Gastroesophageal sphincter (tissue), 3 donors: ENCODE data around the gene VEPH1.

Source experiments
- EP300 ChIP-seq: sonication (generic); formaldehyde crosslinking; IDR thresholded peaks from one replicate; pipeline ENCODE4 v1.6.1; 2017; ENCODE audit warnings: antibody characterized with exemption, mild to moderate bottlenecking
- TF ChIP-seq, protein P1 (sequence below), 4 experiments: fragments of 200-600 bp in 2 of 4; fragments of 450-650 bp in 2 of 4; sonication (generic) in 1 of 4; IDR thresholded peaks; one replicate each; pipeline ENCODE4 v1.5.1; 2017 to 2019; ENCODE audit warnings: antibody characterized with exemption in 4 of 4, mild to moderate bottlenecking in 2 of 4, moderate library complexity in 2 of 4

DNA sequence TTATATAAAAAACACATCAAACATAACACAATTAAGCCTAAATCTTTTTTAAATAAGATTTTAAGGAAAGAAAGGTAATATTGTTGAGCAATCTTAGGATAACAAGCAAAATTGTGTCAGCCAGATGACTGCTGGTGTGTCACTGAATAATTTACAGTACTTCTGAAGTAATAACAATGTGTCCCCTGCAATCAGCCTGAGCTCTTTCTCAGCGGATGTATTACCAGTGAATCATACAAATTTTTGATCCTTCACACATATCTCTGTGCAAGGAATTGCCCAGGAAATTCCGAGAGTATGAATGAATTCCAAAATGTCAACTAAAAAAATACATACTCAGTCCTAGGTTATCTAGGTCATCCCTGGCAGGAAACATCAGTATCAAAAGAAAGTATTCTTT, 143.2 kb downstream of the VEPH1 start:
- TF ChIP-seq, protein P1, sequence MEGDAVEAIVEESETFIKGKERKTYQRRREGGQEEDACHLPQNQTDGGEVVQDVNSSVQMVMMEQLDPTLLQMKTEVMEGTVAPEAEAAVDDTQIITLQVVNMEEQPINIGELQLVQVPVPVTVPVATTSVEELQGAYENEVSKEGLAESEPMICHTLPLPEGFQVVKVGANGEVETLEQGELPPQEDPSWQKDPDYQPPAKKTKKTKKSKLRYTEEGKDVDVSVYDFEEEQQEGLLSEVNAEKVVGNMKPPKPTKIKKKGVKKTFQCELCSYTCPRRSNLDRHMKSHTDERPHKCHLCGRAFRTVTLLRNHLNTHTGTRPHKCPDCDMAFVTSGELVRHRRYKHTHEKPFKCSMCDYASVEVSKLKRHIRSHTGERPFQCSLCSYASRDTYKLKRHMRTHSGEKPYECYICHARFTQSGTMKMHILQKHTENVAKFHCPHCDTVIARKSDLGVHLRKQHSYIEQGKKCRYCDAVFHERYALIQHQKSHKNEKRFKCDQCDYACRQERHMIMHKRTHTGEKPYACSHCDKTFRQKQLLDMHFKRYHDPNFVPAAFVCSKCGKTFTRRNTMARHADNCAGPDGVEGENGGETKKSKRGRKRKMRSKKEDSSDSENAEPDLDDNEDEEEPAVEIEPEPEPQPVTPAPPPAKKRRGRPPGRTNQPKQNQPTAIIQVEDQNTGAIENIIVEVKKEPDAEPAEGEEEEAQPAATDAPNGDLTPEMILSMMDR (IDR thresholded peaks at IDR 0.05), result no peak
- no peak for TF ChIP-seq EP300
